ENCODE results near the gene XPOT. TPM values are rescaled to one million over a fixed set of nuclear protein-coding genes. Genes with fewer than 3 reads are reported as not detected.

Gene XPOT
- total and polyA plus RNA-seq, 2 of the 4 experiments (the other 2 are of a cell fraction): 40.9 to 80.8 TPM

DNA sequence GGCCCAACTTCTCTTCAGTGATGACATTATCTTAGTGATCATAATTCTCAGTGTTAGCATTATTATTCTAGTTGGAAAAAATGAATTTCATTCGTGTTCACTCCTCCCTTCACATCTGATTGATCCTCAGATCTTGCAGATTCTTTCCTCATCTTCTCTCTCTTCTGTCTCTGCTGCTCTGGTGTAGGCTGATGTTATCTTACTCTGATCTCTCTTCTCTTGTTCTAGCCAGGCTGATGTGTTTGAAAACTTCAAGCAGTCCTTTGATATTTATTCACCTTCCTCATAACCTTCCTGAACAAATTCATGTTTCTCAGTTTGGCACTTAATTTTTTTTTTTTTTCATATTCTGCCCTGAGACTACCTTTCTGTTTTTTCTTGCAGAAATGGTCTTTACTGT lies 42.1 kb downstream of the XPOT start:
- BruUV-seq (replicated peaks): no TSS peak
- peaks cover 39% of the 10 kb centered on the region for H3K36me3 ChIP-seq (ENCODE audit: control insufficient read depth, insufficient read depth, low read length)

More for the DNA sequence above, 42.1 kb downstream of the XPOT start:
- Histone ChIP-seq H3K23ac (ENCODE audit: low read depth, low read length) (no peak overlapping the region), H3K9me1 (ENCODE audit: insufficient read depth, low read length) (no peaks in the 10 kb centered on the region), H4K5ac (ENCODE audit: low read depth, low read length) (no peak overlapping the region), H4K20me1 (ENCODE audit: insufficient read depth, low read length) (peaks cover 9% of the 10 kb centered on the region), H3K56ac (ENCODE audit: extremely low read depth, insufficient read depth, low read length) (no peak overlapping the region), H3K4me3 (ENCODE audit: insufficient read depth, low read depth, low read length) (no peak overlapping the region), H2AK5ac (ENCODE audit: low read depth, low read length) (no peak overlapping the region), H3K79me1 (ENCODE audit: low read depth in 1 of 2, low read length in 2 of 2) (peaks cover 4 to 27% of the 10 kb centered on the region in 2 experiments; a peak in 3 of 4 replicates), H3K27ac (ENCODE audit: insufficient read depth, low read length) (no peak overlapping the region), H3K4me2 (ENCODE audit: low read depth, low read length) (no peak overlapping the region), H3K9ac (ENCODE audit: low read depth, low read length) (no peak overlapping the region), H3K4me1 (ENCODE audit: control insufficient read depth, insufficient read depth, low read length) (peaks cover 4% of the 10 kb centered on the region; the same call in 1 of the 2 replicates), H2BK15ac (ENCODE audit: low read depth, low read length) (no peak overlapping the region), H2AFZ (replicated peaks; ENCODE audit: low read length, poor library complexity) (no peak overlapping the region), H3K18ac (ENCODE audit: low read depth, low read length) (no peak overlapping the region), H3K9me3 (ENCODE audit: control insufficient read depth, insufficient read depth, low read length) (no peaks in the 10 kb centered on the region), H3K27me3 (ENCODE audit: control insufficient read depth, insufficient read depth, low read length) (no peaks in the 10 kb centered on the region), H3K4ac (ENCODE audit: low read depth, low read length) (no peak overlapping the region), H4K8ac (ENCODE audit: low read depth in 2 of 2, low read length in 2 of 2) (no peak overlapping the region), H2BK5ac (ENCODE audit: low read depth, low read length, poor library complexity, severe bottlenecking) (no peak overlapping the region), H2BK120ac (ENCODE audit: low read depth, low read length) (no peak overlapping the region), H4K91ac (ENCODE audit: insufficient read depth, low read depth, low read length) (no peak overlapping the region), H3K14ac (replicated peaks; ENCODE audit: low read depth, low read length) (no peak overlapping the region), H2AK9ac (replicated peaks; ENCODE audit: low read depth, low read length, poor library complexity) (no peak overlapping the region), H2BK20ac (ENCODE audit: low read depth, low read length) (no peak overlapping the region)
- no CpG with 5 or more reads among the region's 1 CpG for WGBS, 2 experiments (ENCODE audit: extremely low coverage in 2 of 2, insufficient read length in 1 of 2)
- POLR2A ChIA-PET (ENCODE audit: unreplicated experiment): no interaction called here
- no peak for DNase-seq
- intact Hi-C loops (cut with micrococcal nuclease) (loop anchor here (5.0 kb wide), 1 partner anchor 34 kb away; no protein-coding TSS in a partner anchor), dilution Hi-C loops (cut with HindIII; ENCODE audit: low sequenced_read_pairs, unreplicated experiment) (no loop called here), in situ Hi-C loops (cut with MboI; ENCODE audit: low sequenced_read_pairs) (loop anchor here (5.0 kb wide), 1 partner anchor 34 kb away; no protein-coding TSS in a partner anchor)
- TF ChIP-seq CEBPB (IDR thresholded peaks at IDR 0.05; ENCODE audit: low read depth, low read length): no peak
- TF ChIP-seq, protein P1, sequence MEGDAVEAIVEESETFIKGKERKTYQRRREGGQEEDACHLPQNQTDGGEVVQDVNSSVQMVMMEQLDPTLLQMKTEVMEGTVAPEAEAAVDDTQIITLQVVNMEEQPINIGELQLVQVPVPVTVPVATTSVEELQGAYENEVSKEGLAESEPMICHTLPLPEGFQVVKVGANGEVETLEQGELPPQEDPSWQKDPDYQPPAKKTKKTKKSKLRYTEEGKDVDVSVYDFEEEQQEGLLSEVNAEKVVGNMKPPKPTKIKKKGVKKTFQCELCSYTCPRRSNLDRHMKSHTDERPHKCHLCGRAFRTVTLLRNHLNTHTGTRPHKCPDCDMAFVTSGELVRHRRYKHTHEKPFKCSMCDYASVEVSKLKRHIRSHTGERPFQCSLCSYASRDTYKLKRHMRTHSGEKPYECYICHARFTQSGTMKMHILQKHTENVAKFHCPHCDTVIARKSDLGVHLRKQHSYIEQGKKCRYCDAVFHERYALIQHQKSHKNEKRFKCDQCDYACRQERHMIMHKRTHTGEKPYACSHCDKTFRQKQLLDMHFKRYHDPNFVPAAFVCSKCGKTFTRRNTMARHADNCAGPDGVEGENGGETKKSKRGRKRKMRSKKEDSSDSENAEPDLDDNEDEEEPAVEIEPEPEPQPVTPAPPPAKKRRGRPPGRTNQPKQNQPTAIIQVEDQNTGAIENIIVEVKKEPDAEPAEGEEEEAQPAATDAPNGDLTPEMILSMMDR (conservative IDR thresholded peaks at IDR 0.05; ENCODE audit: low read depth, low read length): no peak
- TF ChIP-seq, protein P2, sequence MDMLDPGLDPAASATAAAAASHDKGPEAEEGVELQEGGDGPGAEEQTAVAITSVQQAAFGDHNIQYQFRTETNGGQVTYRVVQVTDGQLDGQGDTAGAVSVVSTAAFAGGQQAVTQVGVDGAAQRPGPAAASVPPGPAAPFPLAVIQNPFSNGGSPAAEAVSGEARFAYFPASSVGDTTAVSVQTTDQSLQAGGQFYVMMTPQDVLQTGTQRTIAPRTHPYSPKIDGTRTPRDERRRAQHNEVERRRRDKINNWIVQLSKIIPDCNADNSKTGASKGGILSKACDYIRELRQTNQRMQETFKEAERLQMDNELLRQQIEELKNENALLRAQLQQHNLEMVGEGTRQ (IDR thresholded peaks at IDR 0.05; ENCODE audit: low read depth, low read length): no peak
- TF ChIP-seq MAZ (IDR thresholded peaks at IDR 0.05; ENCODE audit: borderline replicate concordance, low read depth, low read length): no peak
- TF ChIP-seq CHD1 (IDR thresholded peaks at IDR 0.05; ENCODE audit: low read depth, low read length): no peak
- TF ChIP-seq MAFK (IDR thresholded peaks at IDR 0.05; ENCODE audit: low read depth, low read length): no peak
- TF ChIP-seq, protein P3, sequence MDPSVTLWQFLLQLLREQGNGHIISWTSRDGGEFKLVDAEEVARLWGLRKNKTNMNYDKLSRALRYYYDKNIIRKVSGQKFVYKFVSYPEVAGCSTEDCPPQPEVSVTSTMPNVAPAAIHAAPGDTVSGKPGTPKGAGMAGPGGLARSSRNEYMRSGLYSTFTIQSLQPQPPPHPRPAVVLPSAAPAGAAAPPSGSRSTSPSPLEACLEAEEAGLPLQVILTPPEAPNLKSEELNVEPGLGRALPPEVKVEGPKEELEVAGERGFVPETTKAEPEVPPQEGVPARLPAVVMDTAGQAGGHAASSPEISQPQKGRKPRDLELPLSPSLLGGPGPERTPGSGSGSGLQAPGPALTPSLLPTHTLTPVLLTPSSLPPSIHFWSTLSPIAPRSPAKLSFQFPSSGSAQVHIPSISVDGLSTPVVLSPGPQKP (IDR thresholded peaks at IDR 0.05; ENCODE audit: borderline replicate concordance, low read depth, low read length): no peak
- TF ChIP-seq MXI1 (IDR thresholded peaks at IDR 0.05; ENCODE audit: borderline replicate concordance, low read depth, low read length): no peak
- no peak for TF ChIP-seq BHLHE40 (IDR thresholded peaks at IDR 0.05; ENCODE audit: low read depth, low read length)
- no peak for TF ChIP-seq NFE2L2 (IDR thresholded peaks at IDR 0.05; ENCODE audit: low read depth, low read length)
- TF ChIP-seq RCOR1 (IDR thresholded peaks at IDR 0.05; ENCODE audit: insufficient replicate concordance, low read length): no peak
- no peak for TF ChIP-seq FOS (IDR thresholded peaks at IDR 0.05; ENCODE audit: low read depth, low read length)
- TF ChIP-seq RFX5 (IDR thresholded peaks at IDR 0.05; ENCODE audit: low read depth, low read length): no peak
- TF ChIP-seq POLR2A (IDR thresholded peaks at IDR 0.05; ENCODE audit: low read depth, low read length): no peak
- TF ChIP-seq SMC3 (IDR thresholded peaks at IDR 0.05; ENCODE audit: low read depth, low read length): no peak
- no peak for ATAC-seq (ENCODE audit: low read depth)
- CTCF ChIA-PET: interaction anchor here (0.7 kb wide), 1 partner anchor 251 kb away, joined by 3 read pairs; no protein-coding TSS in a partner anchor
